Measurements from ENCODE around the gene ESAM.

Gene ESAM, protein sequence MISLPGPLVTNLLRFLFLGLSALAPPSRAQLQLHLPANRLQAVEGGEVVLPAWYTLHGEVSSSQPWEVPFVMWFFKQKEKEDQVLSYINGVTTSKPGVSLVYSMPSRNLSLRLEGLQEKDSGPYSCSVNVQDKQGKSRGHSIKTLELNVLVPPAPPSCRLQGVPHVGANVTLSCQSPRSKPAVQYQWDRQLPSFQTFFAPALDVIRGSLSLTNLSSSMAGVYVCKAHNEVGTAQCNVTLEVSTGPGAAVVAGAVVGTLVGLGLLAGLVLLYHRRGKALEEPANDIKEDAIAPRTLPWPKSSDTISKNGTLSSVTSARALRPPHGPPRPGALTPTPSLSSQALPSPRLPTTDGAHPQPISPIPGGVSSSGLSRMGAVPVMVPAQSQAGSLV

DNA sequence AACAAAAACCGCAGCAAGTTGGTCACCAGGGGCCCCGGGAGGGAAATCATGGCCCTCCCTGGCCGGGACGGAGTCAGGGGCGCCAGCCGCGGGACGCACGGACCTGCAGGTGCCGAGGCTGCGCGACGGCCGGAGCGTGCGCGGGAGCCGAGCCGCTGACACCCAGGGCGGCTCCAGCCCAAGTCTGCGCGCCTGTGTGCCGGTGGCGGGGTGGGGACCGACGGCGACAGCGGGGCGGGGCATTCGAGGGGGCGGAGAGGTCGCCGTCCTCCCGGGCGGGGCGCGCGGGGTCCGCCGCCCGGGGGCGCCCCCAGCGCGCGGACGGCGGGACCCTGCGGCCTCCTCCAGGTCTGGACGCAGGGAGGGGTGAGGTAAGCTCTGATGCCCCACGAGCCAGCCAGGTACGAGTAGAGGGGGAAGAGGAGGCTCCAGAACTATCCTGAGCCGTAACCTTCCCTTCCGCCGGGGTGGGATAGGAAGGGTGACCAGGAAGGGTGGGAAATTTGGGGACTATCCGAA, at the start of gene ESAM:
ESAM (minus strand) TSS at position 186 of the 519 bp plus-strand sequence; CDS start at position 50, 136 bp downstream.
- DNase-seq: no peak

DNA sequence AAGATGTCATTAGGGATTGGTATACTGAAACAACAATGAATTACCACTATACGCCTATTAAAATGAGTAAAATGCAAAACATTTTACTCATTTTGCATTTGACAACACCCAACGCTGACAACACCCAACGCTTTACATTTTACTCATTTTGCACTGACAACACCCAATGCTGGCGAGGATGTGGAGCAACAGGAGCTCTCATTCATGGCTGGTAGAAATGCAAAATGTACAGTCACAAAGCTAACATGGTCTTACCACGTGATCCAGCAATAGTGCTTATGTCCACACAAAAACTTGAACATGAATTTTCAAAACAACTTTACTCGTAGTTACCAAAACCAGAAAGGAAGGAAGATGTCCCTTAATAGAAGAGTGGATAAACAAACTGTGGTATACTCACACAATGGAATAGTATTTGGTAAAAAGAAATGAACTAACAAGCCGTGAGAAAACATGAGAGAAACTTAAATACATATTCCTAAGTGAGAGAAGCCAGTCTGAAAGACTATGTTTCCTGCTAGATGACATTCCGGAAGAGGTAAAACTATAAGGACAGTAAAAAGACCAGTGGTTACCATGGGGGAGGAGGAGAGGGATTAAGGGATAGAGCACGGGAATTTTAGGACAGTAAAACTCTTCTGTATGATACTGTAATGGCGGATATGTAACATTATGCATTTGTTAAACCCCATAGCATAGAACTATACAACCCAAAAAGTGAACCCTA, 49.5 kb upstream of the ESAM start:
- no peak for DNase-seq

DNA sequence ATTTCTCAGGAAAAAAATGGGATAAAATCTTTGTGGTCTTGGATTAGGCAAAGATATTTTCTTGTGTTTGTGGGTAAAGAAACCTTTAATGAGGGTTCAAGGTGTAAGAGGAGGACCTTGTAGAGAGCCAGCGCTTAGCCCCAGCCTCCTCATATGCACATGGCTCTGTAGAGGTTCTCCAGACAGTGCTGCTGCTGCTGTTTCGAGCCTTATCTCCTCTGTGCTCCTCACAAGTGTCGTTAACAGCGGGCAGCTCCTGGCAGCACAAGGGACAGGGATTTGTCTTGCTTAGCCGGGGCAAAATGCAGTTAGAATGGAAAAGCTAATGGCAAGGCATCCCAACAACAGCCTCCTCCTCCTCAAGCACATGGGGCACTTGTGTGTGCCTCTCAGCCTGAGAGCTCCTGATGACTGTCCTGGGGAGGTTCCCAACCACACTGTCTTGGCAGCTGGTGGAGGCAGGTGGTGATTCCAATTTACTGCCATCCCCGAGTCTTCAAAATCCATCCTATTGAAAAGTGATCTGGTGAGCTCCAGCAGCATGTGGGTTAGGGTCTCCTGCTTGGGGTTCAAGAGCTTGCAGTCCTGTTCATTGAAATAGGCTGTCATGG, 45.7 kb upstream of the ESAM start:
- DNase-seq: no peak

DNA sequence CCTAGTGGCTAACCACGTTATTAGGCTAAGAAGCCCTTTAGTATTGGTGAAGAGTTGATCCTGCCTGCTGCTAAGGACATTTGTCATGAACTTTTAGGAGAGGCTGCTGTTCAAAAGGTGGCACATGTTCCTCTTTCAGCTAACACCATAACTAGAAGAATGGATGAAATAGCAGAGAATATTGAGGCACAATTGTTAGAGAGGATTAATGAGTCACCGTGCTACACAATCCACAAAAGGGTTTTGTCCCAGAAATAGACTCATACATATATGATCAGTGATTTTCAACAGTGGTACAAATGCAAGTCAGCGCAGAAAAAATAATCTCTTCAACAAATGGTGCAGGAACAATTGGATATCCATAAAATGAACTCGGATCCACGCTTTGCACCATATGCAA, 45.1 kb upstream of the ESAM start:
- no peak for DNase-seq

DNA sequence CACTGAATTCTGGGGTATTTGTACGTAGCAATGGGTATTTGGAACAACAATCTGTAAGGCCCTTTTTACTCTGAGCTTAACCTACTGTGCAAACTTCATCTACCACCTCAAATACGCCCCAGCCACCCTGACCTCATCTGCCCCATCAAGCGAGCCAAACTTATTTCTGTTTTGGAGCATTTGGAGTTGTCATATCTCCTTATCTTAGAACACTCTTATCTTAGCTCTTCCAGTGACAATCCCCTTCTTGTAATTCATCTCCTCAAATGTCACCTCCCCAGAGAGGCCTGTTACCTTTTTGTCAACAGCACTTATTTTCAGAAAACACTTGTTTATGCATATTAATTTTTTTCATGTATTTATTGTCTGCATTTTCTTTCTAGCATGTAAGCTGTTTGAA, 42.8 kb upstream of the ESAM start:
- DNase-seq: no peak

DNA sequence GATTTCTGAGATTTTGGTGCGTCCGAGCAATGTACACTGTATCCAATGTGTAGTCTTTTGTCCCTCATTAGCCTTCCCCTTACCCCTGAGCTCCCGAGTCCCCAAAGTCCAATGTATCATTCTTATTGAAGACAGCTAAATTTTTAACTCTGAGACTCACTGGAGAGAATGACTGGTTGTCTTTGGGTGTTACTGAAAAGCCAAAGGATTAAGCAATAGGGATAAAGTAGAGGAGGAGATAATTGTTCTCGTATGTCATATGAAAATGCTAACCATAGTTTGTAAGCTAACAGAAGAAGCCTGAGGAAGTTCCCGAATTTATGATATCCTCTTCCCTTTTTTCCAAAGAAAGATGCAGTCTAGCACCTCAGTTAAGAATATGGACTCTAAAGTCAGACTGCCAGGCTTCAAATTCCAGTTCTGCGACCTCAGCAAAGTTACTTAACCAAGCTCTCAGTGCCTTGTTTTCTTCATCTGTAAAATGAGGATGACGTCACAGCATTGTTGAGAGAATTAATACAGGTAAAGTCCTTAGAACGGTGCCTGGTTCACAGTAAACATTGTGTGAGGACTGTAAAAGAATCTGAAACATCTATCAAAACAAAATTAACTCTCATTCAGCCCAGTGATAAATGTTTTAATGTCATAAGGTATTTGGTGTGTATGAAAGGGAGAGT, 39.7 kb upstream of the ESAM start:
- no peak for DNase-seq

DNA sequence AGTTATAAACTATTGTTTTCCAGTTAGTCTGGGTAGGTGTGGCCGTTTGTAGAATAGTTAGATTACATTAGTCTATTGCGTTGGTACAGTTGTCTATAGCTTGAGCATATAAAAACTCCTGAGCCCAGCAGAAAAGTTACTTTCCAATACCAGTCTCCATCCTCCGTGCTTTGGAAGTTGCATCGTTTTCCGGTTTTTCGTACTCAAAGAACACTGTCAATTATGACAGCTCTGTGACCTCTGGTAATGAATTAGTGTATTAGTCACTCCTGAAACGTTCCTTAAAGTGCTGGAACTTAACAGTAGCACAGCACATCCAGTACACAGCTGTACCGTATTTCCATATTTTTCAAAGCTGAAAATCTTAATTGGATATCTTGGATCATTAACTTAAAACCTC, 38.9 kb upstream of the ESAM start:
- DNase-seq: no peak

DNA sequence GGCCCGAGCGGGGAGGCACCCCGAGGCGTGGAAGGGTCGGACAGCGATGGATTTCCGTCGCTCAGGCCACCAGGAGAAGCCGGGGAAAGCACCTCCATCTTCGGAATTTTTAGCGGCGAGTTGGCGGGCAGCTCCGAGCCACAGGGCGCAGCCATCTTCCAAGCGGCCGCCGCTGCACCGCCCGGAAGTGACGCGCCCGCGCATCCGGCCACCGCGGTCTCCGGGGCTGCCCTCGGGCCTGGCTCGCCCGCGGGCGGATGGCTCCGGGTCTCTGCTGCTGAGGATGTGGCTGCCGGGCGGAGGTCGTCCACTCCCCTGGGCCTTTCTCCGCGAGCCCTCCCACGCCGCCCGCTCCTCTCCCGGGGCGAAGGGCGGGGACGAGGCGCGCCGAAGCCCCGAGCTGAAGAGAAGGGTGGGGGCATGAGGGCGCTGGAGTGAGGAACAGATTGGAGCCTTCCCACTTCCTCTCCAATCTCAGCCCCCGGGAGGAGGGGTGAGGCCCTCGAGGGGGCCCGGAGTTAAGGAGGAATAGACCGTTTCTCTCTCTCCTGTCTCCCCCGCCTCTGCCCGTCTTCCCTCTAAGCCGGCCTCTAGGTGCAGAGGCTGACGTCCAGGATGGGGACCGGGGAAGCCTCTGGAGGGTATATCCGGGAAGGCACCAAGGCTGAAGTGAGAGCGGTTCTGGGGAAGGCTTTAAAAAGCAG, 38.3 kb upstream of the ESAM start, which contains the start of gene MSANTD2:
MSANTD2 (minus strand) TSS at position 181 of the 704 bp plus-strand sequence; CDS start at position 155, 26 bp downstream.
- DNase-seq: peak; percentile 54

DNA sequence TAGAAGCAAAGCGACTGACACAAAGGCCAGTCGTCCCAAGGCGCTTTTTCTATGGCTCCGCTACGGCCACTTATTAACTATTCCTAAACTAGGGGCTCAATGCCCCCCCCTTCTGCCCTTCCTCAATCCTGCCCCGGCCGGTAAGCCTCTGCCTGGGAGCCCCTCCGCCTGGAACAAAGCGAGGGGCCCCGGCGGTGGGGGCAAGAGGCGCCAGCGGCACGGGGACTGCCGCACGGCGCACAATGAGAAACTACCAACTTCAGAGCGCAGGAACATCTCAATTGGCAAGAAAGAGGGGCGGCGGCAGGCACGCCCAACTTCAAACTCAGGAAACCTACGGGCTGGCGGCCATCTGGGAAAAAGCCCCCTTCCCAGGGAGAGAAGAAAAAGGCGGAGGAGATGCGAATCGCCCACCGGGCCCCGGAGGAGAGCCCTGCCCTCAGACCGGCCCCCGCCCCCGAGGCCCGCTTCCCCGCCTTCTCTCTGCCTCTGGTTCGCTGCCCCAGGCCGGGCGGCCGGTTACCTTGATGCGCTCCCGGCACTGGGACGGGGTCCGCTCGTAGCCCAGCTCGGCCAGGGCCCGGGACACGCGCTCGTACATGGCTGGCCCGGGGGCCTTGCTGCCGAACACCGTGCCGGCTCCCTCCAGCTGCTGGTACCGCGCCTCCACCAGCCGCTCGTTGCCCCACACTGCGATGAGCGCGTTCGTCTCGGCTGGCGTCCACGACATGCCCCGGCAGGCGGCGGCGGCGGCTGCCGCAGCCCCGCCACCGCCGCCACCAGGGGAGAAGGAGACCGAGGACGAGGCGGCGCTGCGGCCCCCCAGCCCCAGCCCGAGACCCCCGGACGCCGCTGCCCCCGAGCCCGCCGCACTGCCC, 37.5 kb upstream of the ESAM start:
- peak; percentile 29 for DNase-seq

DNA sequence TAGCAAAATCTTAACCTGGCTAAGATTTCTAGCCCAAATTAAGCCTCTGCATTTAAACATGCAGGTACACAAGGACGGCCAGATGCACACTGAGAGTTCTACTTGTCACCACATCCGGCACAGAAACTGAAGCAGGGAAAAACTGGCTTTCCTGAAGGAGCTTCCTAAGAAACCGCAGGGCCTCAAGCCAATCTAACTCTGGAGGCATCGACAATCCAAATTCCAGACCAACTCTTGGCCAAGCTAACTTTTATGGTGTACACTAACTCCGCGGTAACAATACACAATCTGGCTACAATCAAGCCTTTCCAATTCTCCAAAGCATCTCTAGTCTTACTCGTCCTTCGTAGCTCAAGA, 36.9 kb upstream of the ESAM start:
- no peak for DNase-seq

DNA sequence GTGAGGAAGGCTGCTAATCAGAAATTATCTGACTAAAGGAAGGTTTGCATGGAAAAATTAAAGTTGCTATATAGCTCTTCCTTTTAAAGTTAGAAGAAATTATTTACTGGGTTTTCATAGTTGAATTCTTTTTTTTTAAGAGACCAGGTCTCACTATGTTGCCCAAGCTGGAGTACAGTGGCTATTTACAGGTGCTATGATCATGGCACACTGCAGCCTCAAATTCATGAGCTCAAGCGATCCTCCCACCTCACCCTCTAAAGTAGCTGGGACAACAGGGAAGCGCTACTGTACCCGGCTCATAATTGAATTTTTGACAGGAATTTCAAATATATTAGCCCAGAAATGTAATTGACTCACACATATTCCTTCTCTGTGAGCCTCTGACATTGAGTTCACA, 34.2 kb upstream of the ESAM start:
- DNase-seq: no peak

DNA sequence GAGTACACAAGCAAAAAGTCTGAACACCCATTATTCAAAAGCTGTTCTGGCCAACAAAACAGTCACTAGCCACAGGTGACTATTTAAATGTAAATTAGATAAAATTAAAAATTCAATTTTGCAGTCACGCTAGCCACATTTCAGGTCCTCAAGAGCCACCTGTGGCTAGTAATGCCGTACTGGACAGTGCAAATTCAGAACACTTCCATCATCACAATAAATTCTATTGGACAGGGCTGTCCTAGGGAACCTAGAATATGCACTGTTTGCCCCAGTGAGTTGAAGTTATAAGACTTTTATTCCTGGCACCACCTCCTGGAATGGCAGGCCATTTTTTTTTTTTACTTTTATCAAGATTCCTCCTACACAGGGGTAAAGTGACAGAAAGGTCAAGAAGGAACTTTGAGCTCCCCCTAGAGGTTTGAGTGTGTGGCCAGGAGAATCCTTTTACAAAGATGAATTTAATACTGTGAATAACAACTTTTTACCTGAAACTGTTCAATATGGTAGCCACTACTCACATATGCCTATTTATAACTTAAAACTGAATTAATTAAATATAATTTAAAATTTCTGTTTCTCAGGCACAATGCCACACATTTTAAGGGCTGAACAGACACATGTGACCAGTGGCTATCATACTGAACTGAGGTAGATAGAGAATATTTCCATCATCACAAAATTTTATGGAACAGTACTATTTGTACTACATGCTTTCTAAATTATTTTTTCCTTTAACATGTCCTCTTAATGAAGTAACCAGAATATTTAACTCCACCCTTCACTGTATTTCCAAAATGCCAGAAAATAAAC, 31.6 kb upstream of the ESAM start:
- no peak for DNase-seq

DNA sequence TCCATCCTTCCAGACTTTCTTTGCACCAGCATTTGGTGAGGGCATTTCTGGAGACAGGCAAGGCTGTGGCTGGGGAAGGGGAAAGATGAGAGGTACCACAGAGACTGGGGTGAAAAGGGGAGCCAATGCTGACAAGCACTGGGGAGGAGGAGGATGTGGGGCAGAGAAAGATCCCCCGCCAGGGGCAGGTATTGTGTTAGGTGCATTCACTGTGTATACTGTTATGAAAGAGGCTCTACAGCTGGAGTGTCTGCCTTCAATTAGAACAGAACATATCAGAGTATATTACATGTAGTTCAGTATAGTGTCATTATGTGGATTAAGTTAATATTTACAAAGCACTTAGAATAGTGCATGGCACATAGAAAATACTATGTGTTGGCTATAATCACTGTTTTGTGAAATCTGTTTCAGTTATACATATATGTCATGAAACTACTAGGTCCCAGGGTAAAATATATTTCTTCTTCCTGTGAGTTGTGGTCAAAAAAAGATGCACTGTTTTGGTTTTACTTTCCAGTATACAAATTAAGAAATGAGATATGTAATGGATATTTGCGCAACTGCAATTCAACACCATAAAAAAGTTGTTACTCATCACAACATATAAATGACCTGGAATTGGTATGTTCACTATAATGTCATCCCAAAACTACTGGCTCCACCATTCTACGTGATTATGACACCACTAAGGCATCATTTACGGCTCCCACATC, 29.7 kb upstream of the ESAM start:
- no peak for DNase-seq

DNA sequence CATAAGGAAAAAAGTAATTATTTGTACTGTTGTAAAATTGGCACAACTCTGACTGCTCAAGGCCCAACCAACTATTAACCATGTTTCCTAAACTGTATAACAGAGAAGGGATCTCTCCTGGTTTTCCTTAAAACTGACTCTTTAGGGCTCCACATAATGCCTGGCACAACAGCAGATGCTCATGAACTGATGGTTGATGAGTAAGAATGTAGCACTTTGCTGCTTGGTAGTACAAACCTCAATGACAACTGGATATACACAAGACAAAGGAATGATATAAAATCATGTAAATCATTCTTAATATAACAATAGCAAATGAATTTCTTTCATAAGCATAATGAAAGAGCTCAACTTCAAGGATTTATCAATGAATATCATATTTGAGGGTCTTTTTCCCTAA, 26.4 kb upstream of the ESAM start:
- no peak for DNase-seq

DNA sequence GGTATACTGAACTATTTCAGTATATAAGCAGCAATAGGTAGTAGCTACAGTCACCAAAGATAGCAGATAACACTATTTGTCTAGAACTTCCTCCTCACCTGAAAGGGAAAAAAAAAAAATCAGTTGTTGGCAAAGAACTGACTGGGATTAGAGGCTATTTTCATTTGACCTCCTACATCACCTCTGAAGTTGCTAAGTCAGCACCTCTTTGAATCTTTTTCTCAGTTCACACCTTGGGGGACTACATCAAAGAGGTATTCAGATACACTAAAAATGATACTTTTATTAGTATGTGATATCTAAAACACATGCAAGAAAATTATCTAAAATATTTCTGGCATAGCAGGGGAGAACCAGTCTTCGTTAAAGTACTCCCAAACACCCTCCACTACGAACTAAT, 22.0 kb upstream of the ESAM start:
- no peak for DNase-seq

DNA sequence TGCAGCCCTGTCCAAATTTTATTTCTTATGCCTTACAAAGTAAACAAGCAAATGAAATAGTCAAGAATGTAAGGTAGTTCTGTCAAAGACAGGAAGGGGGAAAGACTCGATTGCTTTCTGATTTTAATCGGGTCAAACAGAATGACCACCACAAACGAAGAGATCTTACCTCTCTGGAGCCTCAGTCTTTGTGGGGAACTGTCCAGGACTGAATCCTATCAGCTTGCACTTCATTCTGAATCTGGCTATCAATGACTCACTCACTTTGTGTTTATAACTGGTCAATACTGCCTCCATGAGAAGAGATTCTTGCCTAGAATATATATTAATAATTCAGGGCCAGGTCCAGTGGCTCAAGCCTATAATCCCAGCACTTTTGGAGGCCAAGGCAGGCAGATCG, 20.9 kb upstream of the ESAM start:
- DNase-seq: no peak

DNA sequence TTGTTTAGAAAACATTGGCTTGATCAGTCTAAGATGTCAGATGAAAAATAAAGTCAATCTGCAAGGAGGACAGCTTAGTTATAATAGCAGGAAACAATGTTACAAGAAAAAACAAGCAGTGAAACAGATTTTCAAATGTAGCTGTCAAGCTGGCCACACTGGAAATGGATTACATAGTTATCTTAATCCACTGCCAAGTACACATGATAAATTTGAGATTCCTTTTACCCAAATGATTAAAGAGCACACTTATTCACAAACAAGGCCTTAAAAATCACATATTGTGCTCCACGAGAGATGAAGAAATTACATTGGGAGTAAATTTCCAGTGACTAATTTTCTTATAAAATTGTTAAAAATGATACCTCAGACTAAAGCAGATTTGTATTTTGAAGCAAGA, 17.5 kb upstream of the ESAM start:
- no peak for DNase-seq

DNA sequence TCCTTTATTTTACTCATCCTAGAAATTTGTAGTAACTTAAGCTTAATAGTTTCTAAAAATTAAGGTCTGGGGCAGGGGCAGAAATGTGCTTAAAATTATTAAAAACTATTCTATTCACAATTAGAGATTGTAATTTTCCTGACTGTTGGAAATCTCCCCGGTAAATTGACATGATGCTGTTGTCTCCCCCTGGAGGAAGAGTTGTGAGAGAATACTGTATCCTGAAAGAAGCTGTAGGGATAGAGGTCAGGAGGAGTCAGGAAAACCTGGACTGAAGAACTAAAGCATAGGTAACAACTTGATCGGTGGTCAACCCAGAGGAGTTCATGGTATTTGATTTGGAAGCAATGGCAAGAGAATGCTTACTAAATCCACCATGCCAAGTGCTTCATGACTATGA, 16.2 kb upstream of the ESAM start:
- DNase-seq: no peak

DNA sequence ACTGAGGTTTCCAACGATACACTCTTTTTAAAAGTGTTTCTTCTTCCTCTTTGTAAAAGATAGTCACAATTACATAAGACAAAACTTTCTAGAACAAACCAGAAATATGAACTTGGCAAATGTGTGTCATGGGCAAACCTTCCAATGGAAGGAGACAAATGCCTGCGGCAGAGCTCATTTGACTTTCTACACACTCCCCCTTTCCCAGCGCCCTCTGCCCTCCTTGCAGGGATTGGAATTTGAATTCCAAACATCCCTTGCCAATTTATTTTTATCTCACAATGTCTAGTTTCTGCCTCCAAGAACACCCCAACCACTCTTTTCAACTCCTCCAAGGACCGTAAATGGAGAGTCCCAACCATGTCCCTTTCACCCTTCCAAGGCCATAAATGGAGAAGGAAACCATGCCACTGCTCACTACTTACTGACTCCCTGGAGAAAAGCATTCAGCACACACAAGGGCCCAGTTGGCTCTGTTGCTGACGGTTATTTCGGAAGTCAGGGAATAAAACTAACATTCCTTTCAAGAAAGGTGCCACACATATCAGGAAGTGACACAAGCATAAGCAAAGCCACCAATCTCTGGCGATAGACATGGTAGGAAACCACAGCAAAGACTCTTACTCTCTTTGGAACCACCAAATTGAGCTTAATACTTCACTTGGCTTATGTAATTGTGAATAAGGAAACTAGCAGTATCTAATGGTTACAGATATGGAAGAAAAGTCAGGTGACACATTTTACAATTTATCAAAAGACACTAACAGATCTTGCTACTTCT, 15.0 kb upstream of the ESAM start:
- no peak for DNase-seq
